ENCODE data around the gene ITLN1.

Gene ITLN1

GRCh38 chr1:160835751-160836150, 49.2 kb downstream of the ITLN1 start:
- DNase-seq (ENCODE audit: low read depth) = no peak
- no peak overlapping the region for H3K4me3 ChIP-seq (ENCODE audit: control insufficient read depth, low read depth, low read length)
- no peak for TF ChIP-seq CTCF (IDR thresholded peaks at IDR 0.05; ENCODE audit: control insufficient read depth, insufficient read depth, low read depth, low read length, missing control alignments)

- peak; percentile 65 for TF ChIP-seq CTCF (IDR thresholded peaks at IDR 0.05; ENCODE audit: control insufficient read depth, insufficient read depth, low read depth, low read length, missing control alignments)
- no peak for DNase-seq (ENCODE audit: low read depth)
- no peak overlapping the region for H3K4me3 ChIP-seq (ENCODE audit: control insufficient read depth, low read depth, low read length)
These were observed 49.9 kb downstream of the ITLN1 start for GRCh38 chr1:160834945-160835565.

- no peak overlapping the region for H3K4me3 ChIP-seq (ENCODE audit: control insufficient read depth, low read depth, low read length)
- no peak for DNase-seq (ENCODE audit: low read depth)
- peak; percentile 54 for TF ChIP-seq CTCF (IDR thresholded peaks at IDR 0.05; ENCODE audit: control insufficient read depth, insufficient read depth, low read depth, low read length, missing control alignments)
These were observed 54.4 kb downstream of the ITLN1 start for GRCh38 chr1:160830321-160831153.

- DNase-seq (ENCODE audit: low read depth) = no peak
- H3K4me3 ChIP-seq (ENCODE audit: control insufficient read depth, low read depth, low read length) = no peak overlapping the region
- no peak for TF ChIP-seq CTCF (IDR thresholded peaks at IDR 0.05; ENCODE audit: control insufficient read depth, insufficient read depth, low read depth, low read length, missing control alignments)
These were observed 55.2 kb downstream of the ITLN1 start for GRCh38 chr1:160829766-160830165.

- no peak for DNase-seq (ENCODE audit: low read depth)
- no peak overlapping the region for H3K4me3 ChIP-seq (ENCODE audit: control insufficient read depth, low read depth, low read length)
- TF ChIP-seq CTCF (IDR thresholded peaks at IDR 0.05; ENCODE audit: control insufficient read depth, insufficient read depth, low read depth, low read length, missing control alignments) = no peak
These were observed 57.6 kb downstream of the ITLN1 start for GRCh38 chr1:160827418-160827817.

GRCh38 chr1:160826546-160826945, 58.4 kb downstream of the ITLN1 start:
- H3K4me3 ChIP-seq (ENCODE audit: control insufficient read depth, low read depth, low read length) = no peak overlapping the region
- no peak for DNase-seq (ENCODE audit: low read depth)
- no peak for TF ChIP-seq CTCF (IDR thresholded peaks at IDR 0.05; ENCODE audit: control insufficient read depth, insufficient read depth, low read depth, low read length, missing control alignments)
